ENCODE results near the gene PER3. TPM values are rescaled to one million over a fixed set of nuclear protein-coding genes. Genes with fewer than 3 reads are reported as not detected.

Gene PER3
- total RNA-seq, 2 experiments from 2014 or later, result 2.3 to 2.5 TPM

DNA sequence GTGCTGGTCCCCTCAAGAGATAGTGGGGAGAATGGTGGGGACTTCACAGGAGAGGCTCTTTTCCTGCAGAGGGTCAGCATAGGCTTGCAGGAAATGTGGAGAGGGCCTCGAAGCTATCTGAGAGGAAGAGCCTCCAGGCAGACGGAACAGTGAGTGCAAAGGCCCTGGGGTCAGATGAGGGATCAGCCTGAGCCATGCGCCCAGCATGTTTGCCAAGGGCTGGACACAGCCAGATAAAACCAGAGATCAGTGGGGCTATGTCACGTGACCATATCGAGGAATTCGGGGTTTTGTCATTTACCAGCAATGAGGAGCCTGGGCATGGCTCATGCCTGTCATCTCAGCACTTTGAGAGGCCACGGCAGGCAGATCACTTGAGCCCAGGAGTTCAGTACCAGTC, 75.3 kb downstream of the PER3 start:
- CTCF ChIA-PET, result no interaction called here
- no peaks in the 10 kb centered on the region for H3K9me3 Mint-ChIP-seq (ENCODE audit: low read depth)
- no peak overlapping the region for H3K27ac Mint-ChIP-seq
- H3K27me3 Mint-ChIP-seq, result peaks cover 3% of the 10 kb centered on the region
- no peaks in the 10 kb centered on the region for H3K36me3 Mint-ChIP-seq (ENCODE audit: low read depth)
- H3K4me3 Mint-ChIP-seq, result no peak overlapping the region
- POLR2A ChIA-PET, result no interaction called here
- ATAC-seq (no peak), DNase-seq (no peak)
- intact Hi-C loops (cut with DNase I, micrococcal nuclease), result no loop called here
- peaks cover 5% of the 10 kb centered on the region for H3K4me1 Mint-ChIP-seq

DNA sequence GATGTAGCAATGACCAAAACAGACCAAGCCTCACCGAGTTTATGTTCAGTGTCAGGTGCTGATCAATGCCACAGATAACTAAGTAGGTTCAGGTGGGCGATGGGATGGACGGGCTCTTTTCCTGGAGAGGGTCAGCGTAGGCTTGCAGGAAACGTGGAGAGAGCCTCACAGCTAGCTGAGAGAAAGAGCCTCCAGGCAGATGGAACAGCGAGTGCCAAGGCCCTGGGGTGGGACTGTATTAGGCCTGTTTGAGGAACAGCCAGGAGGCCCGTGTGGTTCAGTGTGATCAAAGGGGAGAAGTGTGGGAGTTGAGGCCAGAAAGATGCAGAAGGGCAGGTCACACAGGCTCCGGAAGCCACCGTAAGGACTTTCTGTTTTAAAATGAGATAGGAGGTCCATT, 76.0 kb downstream of the PER3 start:
- ChIA-PET CTCF (no interaction called here), POLR2A (no interaction called here)
- peaks cover 5% of the 10 kb centered on the region for H3K4me1 Mint-ChIP-seq
- no peak for ATAC-seq
- H3K4me3 Mint-ChIP-seq, result no peak overlapping the region
- no peaks in the 10 kb centered on the region for H3K9me3 Mint-ChIP-seq (ENCODE audit: low read depth)
- DNase-seq, result no peak
- intact Hi-C loops (cut with DNase I, micrococcal nuclease), result no loop called here
- H3K27me3 Mint-ChIP-seq, result peaks cover 3% of the 10 kb centered on the region
- no peak overlapping the region for H3K27ac Mint-ChIP-seq
- H3K36me3 Mint-ChIP-seq (ENCODE audit: low read depth), result no peaks in the 10 kb centered on the region

DNA sequence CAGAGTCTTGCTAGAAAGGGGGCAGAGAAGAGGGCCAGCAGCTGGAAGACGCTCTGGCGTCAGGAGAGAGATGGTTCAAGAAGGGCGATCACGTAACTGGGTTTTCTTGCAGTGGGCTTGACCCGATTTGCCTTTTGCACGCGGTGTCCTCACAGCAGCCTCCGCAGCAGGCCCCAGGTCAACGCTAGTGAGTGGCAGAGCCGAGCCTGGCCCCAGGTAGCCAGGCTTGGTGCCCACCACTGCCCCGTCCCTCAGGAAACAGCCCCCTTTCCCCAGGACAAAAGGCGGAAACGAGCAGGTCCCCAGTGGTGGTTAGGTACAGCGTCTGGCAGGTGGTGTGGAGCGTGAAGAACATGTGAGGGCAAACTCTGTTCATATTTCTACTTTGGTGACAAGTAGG, 77.4 kb downstream of the PER3 start:
- no peak for ATAC-seq
- no peak for DNase-seq

DNA sequence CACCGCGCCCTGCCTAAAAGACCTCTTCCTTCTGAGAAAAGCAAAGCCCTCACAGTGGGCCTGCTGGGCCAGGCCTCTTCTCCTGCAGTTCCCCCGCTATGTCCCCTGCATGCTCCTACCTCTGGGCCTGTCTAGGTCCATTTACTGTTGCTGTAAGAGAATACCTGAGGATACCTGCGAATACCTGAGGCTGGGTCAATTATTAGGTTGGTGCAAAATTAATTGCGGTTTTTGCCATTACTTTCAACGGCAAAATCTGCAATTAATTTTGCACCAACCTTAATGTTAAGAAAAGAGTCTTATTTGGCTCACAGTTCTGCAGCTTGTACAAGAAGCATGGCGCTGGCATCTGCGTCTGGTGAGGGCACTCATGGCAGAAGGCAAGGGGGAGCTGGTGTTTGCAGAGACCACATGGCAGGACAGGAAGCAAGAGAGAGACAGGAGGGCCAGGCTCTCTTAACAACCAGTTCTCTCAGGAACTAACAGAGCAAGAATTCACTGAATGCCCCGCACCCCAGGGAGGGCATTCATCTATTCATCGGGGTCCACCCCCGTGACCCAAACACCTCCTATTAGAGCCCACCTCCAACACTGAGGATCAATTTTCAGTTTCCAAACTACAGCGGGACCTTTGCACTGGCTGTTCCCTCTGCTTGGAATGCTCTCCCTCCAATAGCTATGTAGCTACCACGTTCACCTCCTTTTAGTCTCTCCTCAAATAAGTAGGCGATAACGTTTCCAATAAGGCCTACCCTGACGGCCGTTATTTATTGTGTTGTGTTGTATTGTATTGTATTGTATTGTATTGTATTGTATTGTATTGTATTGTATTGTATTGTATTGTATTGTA, 78.3 kb downstream of the PER3 start:
- no peaks in the 10 kb centered on the region for H3K36me3 Mint-ChIP-seq (ENCODE audit: low read depth)
- no peak overlapping the region for H3K27ac Mint-ChIP-seq
- no peak overlapping the region for H3K4me3 Mint-ChIP-seq
- CTCF ChIA-PET, result no interaction called here
- H3K9me3 Mint-ChIP-seq (ENCODE audit: low read depth), result no peaks in the 10 kb centered on the region
- H3K4me1 Mint-ChIP-seq, result no peaks in the 10 kb centered on the region
- POLR2A ChIA-PET, result no interaction called here
- intact Hi-C loops (cut with DNase I, micrococcal nuclease), result no loop called here
- no peaks in the 10 kb centered on the region for H3K27me3 Mint-ChIP-seq
- ATAC-seq, result no peak
- no peak for DNase-seq

More for the DNA sequence above, 77.4 kb downstream of the PER3 start:
- CTCF ChIA-PET, result no interaction called here
- no peak overlapping the region for H3K27ac Mint-ChIP-seq
- no peaks in the 10 kb centered on the region for H3K4me1 Mint-ChIP-seq
- no peaks in the 10 kb centered on the region for H3K36me3 Mint-ChIP-seq (ENCODE audit: low read depth)
- intact Hi-C loops (cut with DNase I, micrococcal nuclease), result no loop called here
- no peaks in the 10 kb centered on the region for H3K9me3 Mint-ChIP-seq (ENCODE audit: low read depth)
- POLR2A ChIA-PET, result no interaction called here
- no peak overlapping the region for H3K4me3 Mint-ChIP-seq
- no peaks in the 10 kb centered on the region for H3K27me3 Mint-ChIP-seq

DNA sequence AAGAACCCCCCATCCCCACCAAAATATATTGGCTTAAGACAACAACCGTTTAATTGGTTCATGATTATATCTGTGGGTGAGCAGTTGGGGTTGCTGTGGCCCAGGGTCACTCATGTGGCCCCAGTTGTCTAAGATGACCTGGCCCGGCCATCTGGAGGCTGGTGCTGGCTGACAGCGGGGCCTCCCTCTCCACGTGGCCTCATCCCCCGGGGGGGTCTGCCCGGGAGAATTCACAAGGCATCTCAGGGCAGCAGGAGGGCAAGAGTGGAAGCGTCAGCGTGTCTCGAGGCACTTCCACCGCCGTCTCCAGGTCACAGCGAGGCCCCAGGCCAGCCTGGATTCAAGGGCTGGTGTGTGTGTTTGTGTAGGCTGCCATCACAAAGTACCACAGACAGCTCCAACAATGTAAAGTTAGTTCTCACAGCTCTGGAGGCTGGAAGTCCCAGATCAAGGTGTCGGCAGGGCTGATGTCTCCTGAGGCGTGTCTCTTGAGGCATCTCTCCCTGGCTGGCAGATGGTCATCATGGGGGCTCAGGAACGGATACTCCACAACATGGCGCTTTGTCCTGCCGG, 79.8 kb downstream of the PER3 start:
- ChIA-PET POLR2A (no interaction called here), CTCF (no interaction called here)
- Mint-ChIP-seq H3K27ac (no peak overlapping the region), H3K4me3 (no peak overlapping the region), H3K36me3 (ENCODE audit: low read depth) (no peaks in the 10 kb centered on the region), H3K27me3 (no peaks in the 10 kb centered on the region), H3K9me3 (ENCODE audit: low read depth) (no peaks in the 10 kb centered on the region), H3K4me1 (no peaks in the 10 kb centered on the region)
- no peak for ATAC-seq
- DNase-seq, result no peak
- intact Hi-C loops (cut with DNase I, micrococcal nuclease), result no loop called here

DNA sequence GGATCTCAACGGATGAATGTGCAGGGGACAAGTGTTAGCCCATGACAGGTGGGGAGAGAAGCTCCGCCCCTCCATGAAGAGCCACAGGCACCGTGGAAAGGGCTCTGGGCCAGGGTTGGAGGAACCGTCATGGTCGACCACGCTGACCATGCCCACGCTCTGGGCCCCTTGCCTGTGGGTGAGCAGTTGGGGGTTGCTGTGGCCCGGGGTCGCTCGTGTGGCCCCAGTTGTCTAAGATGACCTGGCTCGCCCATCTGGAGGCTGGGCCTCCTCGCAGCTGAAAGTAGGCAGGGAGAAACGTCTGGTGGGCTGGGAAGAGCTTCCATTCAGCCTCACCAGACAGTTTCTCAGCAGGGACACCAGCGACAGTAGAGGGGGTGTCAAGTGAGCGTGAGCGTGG, 81.9 kb downstream of the PER3 start:
- H3K27me3 Mint-ChIP-seq, result no peaks in the 10 kb centered on the region
- intact Hi-C loops (cut with DNase I, micrococcal nuclease), result no loop called here
- H3K36me3 Mint-ChIP-seq (ENCODE audit: low read depth), result no peaks in the 10 kb centered on the region
- no peaks in the 10 kb centered on the region for H3K4me1 Mint-ChIP-seq
- ChIA-PET CTCF (interaction anchor here (0.7 kb wide), 1 partner anchor 79 kb away, joined by 3 read pairs; no protein-coding TSS in a partner anchor), POLR2A (no interaction called here)
- no peak for ATAC-seq
- H3K27ac Mint-ChIP-seq, result no peak overlapping the region
- H3K9me3 Mint-ChIP-seq (ENCODE audit: low read depth), result no peaks in the 10 kb centered on the region
- no peak for DNase-seq
- no peak overlapping the region for H3K4me3 Mint-ChIP-seq

DNA sequence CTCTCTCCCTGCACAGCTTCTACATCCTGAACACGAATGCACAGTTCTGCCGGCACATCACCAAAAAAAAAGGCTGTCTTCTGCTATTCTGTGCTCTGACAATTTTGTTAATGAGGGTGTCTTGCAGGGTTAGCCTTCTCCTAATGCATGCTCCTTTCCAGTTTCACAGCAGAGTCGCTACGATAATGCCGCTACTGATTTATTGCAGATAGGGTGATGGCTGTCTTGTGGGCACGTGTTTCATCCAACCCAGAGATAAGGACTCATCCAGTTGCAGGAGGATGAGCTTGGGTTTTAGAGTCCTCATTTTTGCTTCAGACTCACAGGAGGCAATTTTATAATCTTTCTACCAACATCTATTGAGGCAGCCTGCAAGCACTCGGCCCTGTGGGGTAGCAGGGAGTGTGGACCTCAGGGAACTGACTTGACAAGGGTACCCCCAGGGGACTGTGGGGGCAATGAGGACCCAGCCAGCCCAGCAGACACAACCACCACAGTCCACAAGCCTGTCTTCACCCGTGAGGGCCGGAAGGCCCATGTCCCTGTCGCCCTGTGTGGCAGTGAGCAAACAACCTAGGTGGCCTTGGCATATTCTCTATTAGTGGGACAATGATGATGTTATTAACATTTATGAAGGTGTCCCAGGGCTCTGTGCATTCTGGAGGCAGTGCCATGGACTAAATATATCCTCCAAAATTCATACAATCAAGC, 84.1 kb downstream of the PER3 start:
- no peaks in the 10 kb centered on the region for H3K4me1 Mint-ChIP-seq
- ATAC-seq (no peak), DNase-seq (no peak)
- POLR2A ChIA-PET, result no interaction called here
- no peak overlapping the region for H3K27ac Mint-ChIP-seq
- no peaks in the 10 kb centered on the region for H3K36me3 Mint-ChIP-seq (ENCODE audit: low read depth)
- CTCF ChIA-PET, result interaction anchor here (0.7 to 1.0 kb wide), 2 partner anchors 19 to 71 kb away, joined by 3 read pairs; no protein-coding TSS in a partner anchor
- no peaks in the 10 kb centered on the region for H3K27me3 Mint-ChIP-seq
- H3K4me3 Mint-ChIP-seq, result no peak overlapping the region
- H3K9me3 Mint-ChIP-seq (ENCODE audit: low read depth), result no peaks in the 10 kb centered on the region
- intact Hi-C loops (cut with DNase I, micrococcal nuclease), result no loop called here

DNA sequence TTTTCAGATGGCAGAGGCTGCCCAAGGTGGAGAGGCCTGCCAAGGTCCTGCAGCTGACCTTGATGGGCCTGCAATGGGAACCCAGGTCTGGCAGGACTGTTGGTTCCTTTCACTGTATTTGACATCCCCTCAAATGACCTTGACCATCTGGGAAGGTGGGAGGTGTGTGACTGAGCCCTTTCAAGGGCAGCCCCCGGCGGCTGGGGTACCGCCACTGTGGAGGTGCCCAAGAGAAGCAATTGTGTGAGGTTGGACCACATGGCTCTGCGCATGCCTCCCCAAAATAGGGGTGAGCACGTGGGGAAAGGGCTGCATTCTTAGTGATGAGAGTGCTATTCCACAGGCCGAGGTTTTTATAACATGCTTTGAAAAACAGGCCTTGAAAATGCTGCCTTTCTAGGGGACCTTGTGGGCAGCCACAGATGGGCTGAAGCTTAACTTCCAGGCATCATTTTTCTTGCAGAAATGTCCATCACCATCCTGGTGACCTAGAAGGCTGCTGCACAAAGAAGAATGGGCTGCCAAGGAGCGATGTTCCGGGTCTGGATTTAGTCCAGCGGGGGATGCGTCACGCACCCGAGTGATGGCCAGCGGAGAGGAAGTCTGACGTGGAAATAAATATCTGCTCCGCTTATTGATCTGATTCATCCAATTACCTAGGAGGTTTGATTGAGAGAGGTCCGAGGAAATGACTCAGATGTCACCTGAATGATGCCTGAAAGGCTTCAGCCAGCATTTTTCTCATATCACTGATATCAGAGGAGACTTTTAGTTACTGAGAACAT, 85.2 kb downstream of the PER3 start:
- intact Hi-C loops (cut with DNase I, micrococcal nuclease), result no loop called here
- POLR2A ChIA-PET, result no interaction called here
- H3K27ac Mint-ChIP-seq, result no peak overlapping the region
- DNase-seq, result no peak
- ATAC-seq, result no peak
- CTCF ChIA-PET, result interaction anchor here (0.7 to 0.9 kb wide), 2 partner anchors 34 to 73 kb away, joined by 3 to 4 read pairs; no protein-coding TSS in a partner anchor
- H3K4me3 Mint-ChIP-seq, result no peak overlapping the region
- peaks cover 1% of the 10 kb centered on the region for H3K27me3 Mint-ChIP-seq
- no peaks in the 10 kb centered on the region for H3K36me3 Mint-ChIP-seq (ENCODE audit: low read depth)
- H3K4me1 Mint-ChIP-seq, result no peaks in the 10 kb centered on the region
- no peaks in the 10 kb centered on the region for H3K9me3 Mint-ChIP-seq (ENCODE audit: low read depth)

DNA sequence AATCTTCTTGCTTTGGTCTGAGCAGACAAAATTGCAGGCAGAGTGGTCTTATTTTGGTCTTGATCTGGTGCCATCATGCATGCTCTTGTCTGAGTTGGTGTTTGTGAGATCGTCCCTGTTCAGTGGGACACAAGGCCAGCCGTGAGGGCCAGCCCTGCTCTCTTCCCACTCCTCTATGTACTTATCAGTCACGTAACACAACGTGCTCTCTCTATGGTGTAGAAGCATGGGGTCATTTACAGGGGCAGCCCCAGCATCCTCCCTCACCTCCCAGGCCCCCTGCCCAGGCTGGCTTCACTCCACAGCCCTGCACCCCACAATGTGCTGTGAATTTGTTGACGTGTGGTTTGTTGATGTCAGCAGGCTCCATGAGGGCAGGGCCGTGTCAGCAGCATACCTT, 87.0 kb downstream of the PER3 start:
- POLR2A ChIA-PET, result no interaction called here

DNA sequence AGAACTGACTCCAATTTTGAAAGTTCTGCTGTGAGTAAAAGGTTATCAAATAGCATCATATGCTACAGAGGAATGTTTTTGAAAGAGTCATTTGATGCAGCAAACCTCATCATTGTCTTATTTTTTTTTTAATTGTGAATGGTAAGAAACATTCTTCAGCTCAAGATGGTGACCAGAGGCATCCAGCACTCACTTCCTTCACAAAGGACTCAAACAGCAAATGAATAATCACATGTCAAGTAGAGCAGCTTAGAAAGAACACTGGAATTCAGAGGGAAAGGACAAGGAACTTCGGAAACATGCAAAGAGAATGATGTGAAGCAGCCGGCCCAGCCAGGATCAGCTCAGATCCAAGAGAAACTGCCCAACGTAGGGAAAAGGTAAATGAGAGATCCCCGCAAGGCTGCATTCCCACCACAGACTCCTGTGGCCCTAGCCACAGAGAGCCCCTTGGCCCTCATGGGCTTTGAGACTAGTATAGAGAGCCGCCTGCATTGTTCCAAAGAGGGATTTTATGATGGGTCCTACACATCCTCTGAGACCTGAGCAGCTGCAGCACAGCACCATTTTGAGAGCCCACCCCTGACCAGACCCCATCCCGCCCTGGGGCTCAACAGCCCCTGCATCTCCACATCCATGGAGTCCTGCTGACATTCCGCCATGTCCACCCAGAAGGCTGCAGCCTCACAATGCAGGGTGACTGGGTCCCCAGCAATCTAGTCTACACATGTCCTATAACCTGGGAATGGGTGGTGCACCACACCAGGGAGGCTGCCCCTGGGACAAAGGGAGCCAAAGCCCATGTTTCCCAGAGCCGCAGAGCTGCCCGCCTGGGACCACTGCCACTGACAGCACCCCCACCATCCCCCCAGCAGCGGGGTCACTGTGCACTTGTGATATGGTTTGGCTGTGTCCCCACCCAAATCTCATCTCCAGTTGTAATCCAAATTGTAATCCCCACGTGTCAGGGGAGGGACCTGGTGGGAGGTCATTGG, 90.0 kb downstream of the PER3 start:
- intact Hi-C loops (cut with DNase I, micrococcal nuclease), result no loop called here
- H3K9me3 Mint-ChIP-seq (ENCODE audit: low read depth), result peaks cover 9% of the 10 kb centered on the region
- H3K27me3 Mint-ChIP-seq, result peaks cover 4% of the 10 kb centered on the region
- CTCF ChIA-PET, result no interaction called here
- peaks cover 3% of the 10 kb centered on the region for H3K4me1 Mint-ChIP-seq
- no peak for ATAC-seq
- H3K27ac Mint-ChIP-seq, result no peak overlapping the region
- peaks cover 4% of the 10 kb centered on the region for H3K36me3 Mint-ChIP-seq (ENCODE audit: low read depth)
- DNase-seq, result no peak
- H3K4me3 Mint-ChIP-seq, result no peak overlapping the region
- POLR2A ChIA-PET, result no interaction called here

More for the DNA sequence above, 87.0 kb downstream of the PER3 start:
- Mint-ChIP-seq H3K27ac (no peak overlapping the region), H3K4me1 (no peaks in the 10 kb centered on the region), H3K4me3 (no peak overlapping the region), H3K27me3 (peaks cover 2% of the 10 kb centered on the region), H3K9me3 (ENCODE audit: low read depth) (no peaks in the 10 kb centered on the region), H3K36me3 (ENCODE audit: low read depth) (no peaks in the 10 kb centered on the region)
- DNase-seq (no peak), ATAC-seq (no peak)
- intact Hi-C loops (cut with DNase I, micrococcal nuclease), result no loop called here
- CTCF ChIA-PET, result no interaction called here

All from activated CD4-positive, alpha-beta T cell treated with anti-CD3 and anti-CD28 coated beads for 36 hours (primary cell).